ENCODE results near the gene RPRML.
"Not testable (repeated sequence)": the region's sequence is repeated elsewhere in the genome, so short reads cannot be mapped to it uniquely, and the experiment has no call there.

Gene RPRML

GRCh38 chr17:46975287-46975686, 3.8 kb downstream of the RPRML start:
- no peak for DNase-seq

DNA sequence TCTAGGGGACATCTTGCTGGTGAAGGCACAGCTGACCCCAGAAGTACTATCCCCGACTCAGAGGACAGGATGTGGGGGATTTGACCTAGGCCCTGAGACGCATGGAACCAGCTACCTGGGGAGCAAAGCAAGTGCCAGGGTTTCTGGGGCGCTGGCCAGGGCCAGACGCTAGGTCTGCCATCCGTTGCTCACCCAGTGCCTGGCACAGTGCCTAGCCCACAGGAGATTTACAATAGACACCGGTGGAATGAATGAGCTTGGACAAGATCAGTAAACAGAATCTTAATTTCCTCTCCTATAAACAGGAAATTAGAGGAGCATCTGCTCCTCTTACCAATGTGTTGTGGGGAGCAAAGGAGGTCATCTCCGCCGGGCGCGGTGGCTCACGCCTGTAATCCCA, 5.0 kb downstream of the RPRML start:
- no peak for DNase-seq

DNA sequence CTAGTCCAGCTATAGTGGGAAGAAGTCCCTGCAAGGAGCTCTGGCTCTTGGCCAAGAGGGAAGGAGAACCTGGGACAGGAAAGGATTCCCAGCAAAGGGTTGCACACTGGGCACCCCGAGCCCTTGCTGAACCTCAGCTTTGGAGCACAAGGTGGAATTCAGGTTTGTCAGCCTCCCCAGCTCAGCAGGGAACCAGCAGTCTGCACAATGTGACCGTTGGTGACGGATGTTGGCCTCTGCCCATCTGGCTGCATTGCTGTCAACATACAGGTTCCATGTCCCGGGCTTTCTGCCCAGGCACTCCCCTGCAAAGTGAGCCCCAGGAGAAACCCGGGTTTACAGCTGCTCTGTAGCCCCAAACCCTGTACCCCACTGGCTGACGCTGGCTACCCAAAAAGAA, 6.7 kb downstream of the RPRML start:
- DNase-seq = no peak

- DNase-seq = no peak
These were observed 7.3 kb downstream of the RPRML start for GRCh38 chr17:46971647-46972300.

GRCh38 chr17:46968896-46969295, 10.2 kb downstream of the RPRML start:
- no peak for DNase-seq

DNA sequence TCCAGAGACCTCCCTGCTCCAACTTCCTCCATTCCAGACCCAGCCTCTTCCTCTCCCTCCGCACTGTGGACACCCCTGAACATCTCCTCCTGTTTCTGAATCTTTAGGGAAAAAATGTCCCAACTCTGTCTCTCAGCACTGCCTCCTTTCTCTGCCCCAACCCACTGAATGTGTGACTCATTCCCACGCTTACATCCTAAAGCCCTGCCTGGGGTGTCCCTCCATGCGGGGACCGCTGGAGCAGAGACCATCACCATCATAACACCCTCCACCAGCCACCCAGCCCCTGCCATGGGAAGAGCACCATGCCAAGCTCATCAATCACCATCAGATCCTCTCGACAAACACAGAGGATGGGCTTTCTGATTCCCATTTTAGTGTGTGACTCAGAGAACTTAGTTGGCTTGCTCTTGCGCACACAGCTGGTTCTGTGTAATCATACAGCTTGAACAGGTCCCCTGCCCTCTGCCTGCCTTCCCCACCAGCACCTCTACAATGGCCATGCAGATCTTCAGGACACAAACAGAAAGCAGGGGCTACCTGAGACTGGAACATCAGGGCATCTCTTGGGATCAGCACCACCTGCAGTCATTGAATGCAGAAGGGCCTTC, 10.7 kb downstream of the RPRML start:
- DNase-seq = no peak

DNA sequence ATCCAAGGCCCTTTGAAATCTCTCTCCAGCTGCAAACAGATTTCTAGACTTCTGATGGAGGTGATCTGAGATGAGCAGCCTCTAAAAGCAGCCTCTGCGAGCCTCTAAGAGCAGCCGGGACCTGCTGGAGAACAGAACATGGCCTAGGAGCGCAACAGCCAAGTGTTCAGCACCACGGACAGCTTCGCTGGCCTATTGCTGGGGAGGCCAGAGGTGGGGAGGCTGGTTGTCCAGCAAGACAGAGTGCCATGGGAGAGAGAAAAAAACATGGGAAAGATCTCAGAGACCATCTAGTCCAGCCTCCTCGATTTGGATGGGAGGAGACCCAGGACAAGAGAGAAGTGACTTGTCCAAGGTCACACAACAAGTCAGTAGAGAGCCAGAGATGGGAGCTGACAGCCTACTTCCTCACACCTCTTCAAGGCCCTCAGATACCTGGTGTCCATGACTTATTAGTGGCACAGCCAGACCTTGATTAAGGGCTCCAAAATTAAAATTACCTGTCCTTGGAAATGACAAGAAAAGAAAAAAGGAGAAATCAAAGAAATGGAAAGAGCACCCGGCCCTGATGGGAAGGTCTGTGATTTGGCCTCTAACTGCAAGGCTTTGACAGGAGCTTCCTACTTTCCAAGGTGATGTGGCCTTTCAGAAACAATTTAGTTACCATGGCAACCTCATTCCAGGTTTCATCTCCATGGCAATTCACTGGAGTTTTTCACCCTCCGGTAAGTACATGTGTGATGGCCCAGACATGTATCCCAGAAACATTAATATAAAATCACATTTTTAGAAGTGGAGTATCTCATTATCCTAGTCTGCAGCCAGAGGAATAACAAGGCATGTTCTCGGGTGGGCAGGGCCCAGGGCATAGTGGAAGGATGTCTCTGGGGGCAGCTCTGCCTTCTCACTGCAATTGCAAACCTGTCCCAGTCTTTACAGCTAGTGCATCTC, 14.5 kb downstream of the RPRML start:
- no peak for DNase-seq

- DNase-seq = no peak
These were observed 15.5 kb downstream of the RPRML start for GRCh38 chr17:46963571-46963970.

DNA sequence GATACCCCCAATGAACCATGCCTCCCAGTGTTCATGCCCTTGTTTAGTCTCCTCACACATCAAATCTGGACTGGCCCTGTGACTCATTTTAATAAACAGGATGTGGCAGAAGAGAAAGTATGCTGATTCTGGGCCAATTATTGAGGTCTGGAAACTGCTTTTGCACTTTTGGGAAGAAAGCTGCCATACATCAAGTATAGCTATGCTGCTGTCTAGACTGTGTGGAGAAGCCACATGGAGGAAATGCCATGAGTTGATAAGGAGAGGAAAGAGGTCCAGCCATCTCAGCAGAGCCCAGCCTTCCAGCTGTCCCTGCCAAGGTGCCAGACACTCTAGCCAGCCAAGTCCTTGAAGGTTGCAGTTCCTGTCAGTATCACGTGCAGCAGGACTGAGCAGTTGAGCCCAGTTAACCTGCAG, 16.7 kb downstream of the RPRML start:
- DNase-seq = no peak

- no peak for DNase-seq
These were observed 18.9 kb downstream of the RPRML start for GRCh38 chr17:46960152-46960551.

DNA sequence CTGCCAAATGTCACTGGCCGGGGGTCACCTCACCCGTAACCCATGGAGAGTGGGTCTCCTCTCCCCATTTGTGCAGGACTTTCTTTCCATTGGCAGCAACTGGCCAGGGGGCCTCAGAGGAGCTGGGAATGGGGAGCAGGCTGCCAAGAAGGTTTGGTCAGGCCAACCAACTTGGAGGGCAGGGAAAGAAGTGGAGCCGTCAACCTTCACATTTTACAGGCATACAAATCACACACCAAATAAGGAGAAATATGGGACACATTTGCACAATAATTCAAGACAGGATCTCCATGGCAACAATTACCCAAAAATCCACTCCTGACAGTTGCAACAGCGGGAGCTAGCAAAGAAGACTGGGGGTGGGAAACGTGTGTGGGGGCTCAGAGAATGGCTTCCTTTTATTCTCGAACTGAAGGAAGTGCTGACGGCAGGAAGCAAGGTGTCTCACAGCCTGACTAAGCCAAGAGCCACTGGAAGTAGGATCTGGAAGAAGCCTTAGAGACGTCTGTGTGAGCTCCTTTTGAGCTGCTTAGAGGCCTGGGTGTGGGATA, 20.9 kb downstream of the RPRML start:
- no peak for DNase-seq

DNA sequence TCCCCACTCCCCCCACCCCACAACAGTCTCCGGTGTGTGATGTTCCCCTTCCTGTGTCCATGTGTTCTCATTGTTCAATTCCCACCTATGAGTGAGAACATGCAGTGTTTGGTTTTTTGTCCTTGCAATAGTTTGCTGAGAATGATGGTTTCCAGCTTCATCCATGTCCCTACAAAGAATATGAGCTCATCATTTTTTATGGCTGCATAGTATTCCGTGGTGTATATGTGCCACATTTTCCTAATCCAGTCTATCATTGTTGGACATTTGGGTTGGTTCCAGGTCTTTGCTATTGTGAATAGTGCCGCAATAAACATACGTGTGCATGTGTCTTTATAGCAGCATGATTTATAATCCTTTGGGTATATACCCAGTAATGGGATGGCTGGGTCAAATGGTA, 25.9 kb downstream of the RPRML start:
- DNase-seq = not testable (repeated sequence)

DNA sequence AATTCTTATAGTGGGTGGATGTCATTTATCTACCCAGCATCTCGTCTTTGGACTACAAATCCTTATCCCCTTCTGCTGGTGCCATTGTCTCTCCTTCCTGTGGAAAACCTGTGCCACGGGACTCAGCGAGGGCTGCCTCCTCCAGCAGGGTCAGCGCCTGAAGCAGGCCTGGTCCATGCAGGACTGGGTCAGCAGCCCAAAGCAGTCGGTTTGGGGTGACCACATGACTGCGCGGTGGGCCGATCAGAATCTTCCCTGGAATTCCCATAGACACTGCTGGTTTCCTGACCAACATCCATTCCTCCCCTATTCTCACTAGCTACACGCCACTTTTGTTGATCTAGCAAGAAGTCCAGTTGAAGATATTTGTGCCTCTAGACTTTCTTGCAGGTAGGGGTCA, 26.9 kb downstream of the RPRML start:
- DNase-seq = no peak

DNA sequence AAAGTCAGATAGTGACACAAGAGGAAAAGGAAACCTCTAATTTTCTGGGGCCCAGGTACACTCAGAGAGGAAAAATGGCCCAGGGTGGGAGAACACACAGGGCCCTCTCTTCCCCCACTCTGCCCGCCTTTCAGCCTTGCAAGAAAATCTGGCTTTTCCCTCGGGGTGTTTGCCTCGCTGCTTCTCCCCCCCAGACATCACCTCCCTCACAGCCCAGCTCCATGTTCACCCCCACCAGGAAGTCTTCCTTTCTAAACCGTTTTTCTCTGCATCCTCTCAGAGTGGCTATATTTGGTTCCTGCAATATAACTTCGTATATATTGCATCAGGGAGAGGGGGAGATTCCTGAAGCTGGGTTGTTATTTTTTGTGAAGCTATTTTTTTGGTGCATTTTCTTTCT, 27.3 kb downstream of the RPRML start:
- no peak for DNase-seq

DNA sequence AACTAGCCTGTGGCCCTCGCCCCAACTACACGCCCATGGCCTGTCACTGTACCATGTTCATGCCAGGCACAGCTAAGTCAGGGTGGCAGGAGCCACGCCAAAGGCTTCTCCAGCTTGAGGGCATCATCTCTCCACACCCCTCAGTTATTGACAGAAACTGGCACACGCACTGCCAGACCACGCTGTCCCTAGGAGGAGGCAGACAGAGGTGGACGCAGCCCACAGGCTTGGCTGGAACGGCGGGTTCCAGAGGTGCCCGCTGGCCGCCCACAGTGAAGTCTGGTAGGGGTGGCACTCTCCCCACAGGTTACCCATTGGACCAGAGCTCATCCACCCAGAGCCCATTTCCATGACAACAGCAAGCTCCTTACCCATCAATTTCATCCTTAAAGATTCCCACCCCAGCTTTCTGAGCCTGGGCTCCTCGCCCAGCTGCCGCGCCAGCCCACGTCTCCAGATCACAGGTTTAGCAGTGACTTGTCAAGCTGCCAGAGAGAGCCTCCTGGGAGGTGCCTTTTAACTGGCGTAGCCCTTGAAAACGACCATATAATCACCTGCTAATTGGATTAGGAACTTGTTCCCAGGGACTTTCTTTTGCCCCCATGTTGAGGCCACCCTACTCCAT, 27.9 kb downstream of the RPRML start:
- no peak for DNase-seq

GRCh38 chr17:46950342-46950996, 28.6 kb downstream of the RPRML start:
- DNase-seq = no peak

DNA sequence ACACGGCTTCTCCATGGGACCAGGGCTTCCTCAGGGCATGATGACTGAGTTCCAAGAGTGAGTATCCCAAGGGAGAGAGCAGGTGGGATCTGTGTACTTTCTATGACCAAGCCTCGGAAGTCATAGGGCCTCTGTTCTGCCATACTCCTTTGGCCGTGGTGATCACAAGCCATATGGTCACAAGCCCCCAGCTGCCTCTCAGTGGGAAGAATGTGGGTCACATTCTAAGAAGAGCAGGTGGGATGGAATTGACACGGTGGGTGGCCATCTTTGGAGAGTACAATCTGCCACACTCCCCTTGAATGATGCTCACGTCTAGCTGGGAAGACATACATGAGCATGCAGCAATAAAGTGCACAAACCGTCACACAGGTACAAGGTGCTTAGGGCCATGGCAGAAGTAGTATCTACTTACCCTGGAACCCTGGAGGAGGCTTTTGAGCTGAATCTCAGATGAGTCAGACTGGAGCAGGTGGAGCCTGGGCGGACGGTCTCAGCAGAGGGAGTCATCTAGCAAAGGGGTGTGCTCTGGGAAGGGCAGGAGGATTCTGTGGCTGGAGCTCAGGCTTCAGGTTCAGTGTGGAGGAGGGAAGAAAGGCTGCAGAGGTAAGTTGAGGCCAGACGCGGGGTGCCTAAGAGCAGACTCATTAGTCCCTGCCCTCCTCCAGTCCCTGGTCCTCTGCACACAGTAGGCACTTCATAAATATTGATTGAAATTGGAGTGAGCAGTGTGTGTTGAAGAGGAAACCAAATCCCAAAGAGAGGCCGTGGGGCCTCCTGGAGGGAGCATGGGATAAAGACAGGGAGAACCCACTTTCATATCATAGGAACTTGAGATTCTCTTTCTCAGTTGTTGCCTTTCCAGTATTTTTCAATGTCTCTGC, 29.5 kb downstream of the RPRML start:
- no peak for DNase-seq

- DNase-seq = no peak
These were observed 30.5 kb downstream of the RPRML start for GRCh38 chr17:46948544-46948943.

DNA sequence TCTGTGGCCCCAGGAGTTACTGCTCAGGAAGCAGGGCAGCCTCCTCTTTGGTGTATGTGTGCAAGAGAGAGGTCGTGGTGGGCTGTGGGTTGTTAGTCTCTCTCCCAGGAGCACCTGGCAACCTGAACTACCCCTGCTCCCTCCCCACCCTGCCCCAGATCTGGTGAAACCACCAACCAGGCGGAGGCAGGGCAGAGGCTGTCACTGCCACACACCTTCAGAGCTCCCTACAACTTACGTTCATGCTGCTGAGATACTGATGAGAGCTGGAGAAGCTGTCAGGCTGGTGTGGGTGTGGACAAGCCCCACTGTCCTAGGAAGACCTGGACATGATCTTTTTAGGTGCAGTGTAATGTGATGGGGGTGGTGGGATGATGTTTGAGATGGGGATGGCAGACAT, 31.8 kb downstream of the RPRML start:
- no peak for DNase-seq

GRCh38 chr17:46944931-46945330, 34.1 kb downstream of the RPRML start:
- no peak for DNase-seq

Data from CD4-positive, alpha-beta T cell treated with Interleukin-1 beta for 1 hour (primary cell).